Airway epithelial cell (primary cell): ENCODE measurements around the gene KRTAP29-1. TPM values are rescaled to one million over a fixed set of nuclear protein-coding genes. Genes with fewer than 3 reads are reported as not detected.

Source experiments
- total RNA-seq: library from RNA; depleted of rRNA; stranded (reverse); fragments of >200 nt; gene quantifications from 2 replicates; pipeline ENCODE4 v1.2.3, GENCODE V29; 2015

KRTAP29-1 gene
- total RNA-seq, result not detected in 2 replicates

GRCh38 chr17:41301916-41302901 is at the start of gene KRTAP29-1:
Gene KRTAP29-1, minus strand, starts transcription at chr17:41302851. Its CDS starts 0 bp downstream, at chr17:41302851.

GRCh38 chr17:41350381-41350878 is 47.8 kb upstream of the KRTAP29-1 start, which contains the start of gene KRT33A:
Gene KRT33A, minus strand, starts transcription at chr17:41350828. Its CDS starts 61 bp downstream, at chr17:41350767.

GRCh38 chr17:41315204-41315794 is 12.6 kb upstream of the KRTAP29-1 start, which contains the start of gene KRTAP17-1:
Gene KRTAP17-1, minus strand, starts transcription at chr17:41315710. Its CDS starts 60 bp downstream, at chr17:41315650.

GRCh38 chr17:41308918-41309359 is 6.3 kb upstream of the KRTAP29-1 start, which contains the start of gene KRTAP16-1:
Gene KRTAP16-1, minus strand, starts transcription at chr17:41309309. Its CDS starts 56 bp downstream, at chr17:41309253.

GRCh38 chr17:41275648-41276190 is 26.9 kb downstream of the KRTAP29-1 start, which contains the start of gene KRTAP9-7:
Gene KRTAP9-7, plus strand, starts transcription at chr17:41275698. Its CDS starts 0 bp downstream, at chr17:41275698.

GRCh38 chr17:41265078-41265477 is 37.6 kb downstream of the KRTAP29-1 start, which contains the start of gene KRTAP9-6:
Gene KRTAP9-6, plus strand, starts transcription at chr17:41265378. Its CDS starts 0 bp downstream, at chr17:41265378.

GRCh38 chr17:41255381-41256290 is 47.0 kb downstream of the KRTAP29-1 start, which contains the start of gene KRTAP9-9:
Gene KRTAP9-9, plus strand, starts transcription at chr17:41255384.

Other genes starting within 250 kb of the KRTAP29-1 start
- gene KRTAP2-2, start 247.6 kb downstream of the KRTAP29-1 start, total RNA-seq, result not detected in 2 replicates
- gene KRTAP2-3, start 242.7 kb downstream of the KRTAP29-1 start, total RNA-seq, result 0.21 and 0.84 TPM in 2 replicates
- not detected in 2 replicates for gene KRTAP2-4, start 237.0 kb downstream of the KRTAP29-1 start, total RNA-seq
- not detected in 2 replicates for gene KRTAP4-7, start 218.7 kb downstream of the KRTAP29-1 start, total RNA-seq
- not detected in 2 replicates for gene KRTAP4-8, start 204.7 kb downstream of the KRTAP29-1 start, total RNA-seq
- not detected in 2 replicates for gene KRTAP4-16, start 200.6 kb downstream of the KRTAP29-1 start, total RNA-seq
- not detected in 2 replicates for gene KRTAP4-9, start 197.5 kb downstream of the KRTAP29-1 start, total RNA-seq
- gene KRTAP4-11, start 184.5 kb downstream of the KRTAP29-1 start, total RNA-seq, result not detected in 2 replicates
- gene KRTAP4-12, start 178.7 kb downstream of the KRTAP29-1 start, total RNA-seq, result not detected in 2 replicates
- gene KRTAP4-6, start 162.3 kb downstream of the KRTAP29-1 start, total RNA-seq, result not detected in 2 replicates
- gene KRTAP4-5, start 153.0 kb downstream of the KRTAP29-1 start, total RNA-seq, result not detected in 2 replicates
- not detected in 2 replicates for gene KRTAP4-4, start 142.1 kb downstream of the KRTAP29-1 start, total RNA-seq
- not detected in 2 replicates for gene KRTAP4-3, start 134.6 kb downstream of the KRTAP29-1 start, total RNA-seq
- gene KRTAP4-2, start 124.6 kb downstream of the KRTAP29-1 start, total RNA-seq, result not detected in 2 replicates
- gene KRTAP4-1, start 117.9 kb downstream of the KRTAP29-1 start, total RNA-seq, result not detected in 2 replicates
- not detected in 2 replicates for gene KRTAP9-1, start 113.0 kb downstream of the KRTAP29-1 start, total RNA-seq
- not detected in 2 replicates for gene KRTAP9-2, start 76.2 kb downstream of the KRTAP29-1 start, total RNA-seq
- not detected in 2 replicates for gene KRTAP9-3, start 70.4 kb downstream of the KRTAP29-1 start, total RNA-seq
- not detected in 2 replicates for gene KRTAP9-8, start 64.9 kb downstream of the KRTAP29-1 start, total RNA-seq
- not detected in 2 replicates for gene KRTAP9-4, start 53.2 kb downstream of the KRTAP29-1 start, total RNA-seq
- gene KRTAP9-9, start 47.5 kb downstream of the KRTAP29-1 start, total RNA-seq, result not detected in 2 replicates
- gene KRTAP9-6, start 37.5 kb downstream of the KRTAP29-1 start, total RNA-seq, result not detected in 2 replicates
- gene KRTAP9-7, start 27.2 kb downstream of the KRTAP29-1 start, total RNA-seq, result not detected in 2 replicates
- gene KRTAP16-1, start 6.5 kb upstream of the KRTAP29-1 start, total RNA-seq, result not detected in 2 replicates
- gene KRTAP17-1, start 12.9 kb upstream of the KRTAP29-1 start, total RNA-seq, result not detected in 2 replicates
- 0.35 TPM in 1 of 2 replicates, not detected in the other for gene KRT33A, start 48.0 kb upstream of the KRTAP29-1 start, total RNA-seq
- not detected in 2 replicates for gene KRT33B, start 67.0 kb upstream of the KRTAP29-1 start, total RNA-seq
- gene KRT34, start 79.5 kb upstream of the KRTAP29-1 start, total RNA-seq, result 0.35 TPM in 1 of 2 replicates, not detected in the other
- 0.05 and 0.28 TPM in 2 replicates for gene KRT31, start 94.8 kb upstream of the KRTAP29-1 start, total RNA-seq
- not detected in 2 replicates for gene KRT37, start 121.7 kb upstream of the KRTAP29-1 start, total RNA-seq
- not detected in 2 replicates for gene KRT38, start 138.1 kb upstream of the KRTAP29-1 start, total RNA-seq
- 0.21 TPM in 1 of 2 replicates, not detected in the other for gene KRT32, start 164.5 kb upstream of the KRTAP29-1 start, total RNA-seq
- not detected in 2 replicates for gene KRT35, start 178.3 kb upstream of the KRTAP29-1 start, total RNA-seq
- not detected in 2 replicates for gene KRT36, start 187.1 kb upstream of the KRTAP29-1 start, total RNA-seq
- gene KRT13, start 202.8 kb upstream of the KRTAP29-1 start, total RNA-seq, result 591 and 752 TPM in 2 replicates
- gene KRT15, start 216.0 kb upstream of the KRTAP29-1 start, total RNA-seq, result 292 and 317 TPM in 2 replicates
- gene KRT19, start 225.5 kb upstream of the KRTAP29-1 start, total RNA-seq, result 4,405 and 5,932 TPM in 2 replicates